GM19372 (cell line): ENCODE results near the gene PDRG1.

Experiments used
- ATAC-seq: cut with Tn5 transposase; IDR thresholded peaks from one replicate; pipeline ENCODE4 v1.9.1; 2021; ENCODE audit warnings: mild to moderate bottlenecking, low read depth, moderate library complexity; ENCODE audit not compliant: unreplicated experiment

Gene PDRG1

DNA sequence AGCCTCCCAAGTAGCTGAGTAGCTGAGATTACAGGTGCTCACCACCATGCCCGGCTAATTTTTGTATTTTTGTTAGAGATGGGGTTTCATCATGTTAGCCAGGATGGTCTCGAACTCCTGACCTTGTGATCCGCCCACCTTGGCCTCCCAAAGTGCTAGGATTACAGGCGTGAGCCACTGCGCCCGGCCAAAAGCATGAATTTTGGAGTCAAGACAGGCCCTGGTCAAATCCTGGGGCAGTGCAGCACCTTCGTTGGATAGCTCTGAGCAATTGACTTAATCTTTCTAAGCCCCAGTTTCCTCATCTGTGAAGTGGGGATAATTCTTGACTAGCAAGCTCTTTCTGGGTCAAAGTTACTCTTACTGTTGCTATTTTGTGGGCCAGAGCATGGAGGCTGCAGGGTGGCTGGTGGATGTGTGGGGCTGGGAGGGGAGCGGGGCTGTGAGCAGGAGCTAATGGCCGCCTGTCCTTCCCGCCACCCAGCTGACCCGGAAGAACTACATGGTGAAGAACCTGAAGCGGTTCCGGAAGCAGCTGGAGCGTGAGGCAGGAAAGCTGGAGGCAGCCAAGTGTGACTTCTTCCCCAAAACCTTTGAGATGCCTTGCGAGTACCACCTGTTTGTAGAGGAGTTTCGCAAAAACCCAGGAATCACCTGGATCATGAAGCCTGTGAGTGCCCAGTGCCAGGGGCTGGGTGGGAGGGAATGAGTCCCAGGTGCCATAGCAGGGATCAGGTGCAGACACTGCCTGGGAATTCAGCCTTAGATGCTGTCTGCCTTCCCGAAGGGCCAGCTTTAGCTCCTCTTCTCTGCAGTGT, 42.4 kb downstream of the PDRG1 start:
- no peak for ATAC-seq

DNA sequence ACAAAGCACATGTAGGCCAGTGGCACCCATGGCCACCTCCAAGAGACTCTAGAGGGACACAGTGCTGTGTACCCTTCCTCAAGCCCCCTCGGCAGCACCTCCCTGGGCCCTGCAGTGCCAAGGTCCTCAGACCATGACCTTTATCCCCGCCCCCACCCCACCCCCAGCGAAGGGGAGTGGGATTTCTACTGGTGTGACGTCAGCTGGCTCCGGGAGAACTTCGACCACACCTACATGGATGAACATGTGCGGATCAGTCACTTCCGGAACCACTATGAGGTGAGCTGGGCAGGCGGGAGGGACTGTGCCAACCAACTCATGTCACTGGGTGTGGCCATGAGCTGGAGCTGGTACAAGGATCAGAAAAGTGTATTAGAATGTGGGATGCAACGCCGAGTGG, 43.4 kb downstream of the PDRG1 start:
- ATAC-seq = no peak

DNA sequence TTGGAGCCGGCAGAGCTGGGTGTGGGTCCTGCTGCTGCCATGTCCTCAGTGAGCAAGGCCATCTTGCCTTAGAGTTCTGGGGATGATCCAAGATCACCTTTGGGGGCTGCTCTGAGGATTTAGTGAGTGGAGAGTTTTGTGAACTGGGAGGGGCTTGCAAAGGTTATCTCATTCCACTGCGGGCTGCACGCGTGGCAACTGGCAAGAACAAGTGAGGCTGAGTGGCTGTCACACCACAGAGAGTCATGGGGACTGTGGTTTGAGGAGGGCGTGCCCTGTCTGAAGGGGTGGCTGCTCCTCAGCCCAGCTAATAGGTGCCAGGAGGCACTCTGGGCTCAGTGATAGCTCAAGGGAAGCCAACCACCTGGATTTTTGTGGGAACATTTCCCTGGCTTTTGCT, 43.8 kb downstream of the PDRG1 start:
- no peak for ATAC-seq

DNA sequence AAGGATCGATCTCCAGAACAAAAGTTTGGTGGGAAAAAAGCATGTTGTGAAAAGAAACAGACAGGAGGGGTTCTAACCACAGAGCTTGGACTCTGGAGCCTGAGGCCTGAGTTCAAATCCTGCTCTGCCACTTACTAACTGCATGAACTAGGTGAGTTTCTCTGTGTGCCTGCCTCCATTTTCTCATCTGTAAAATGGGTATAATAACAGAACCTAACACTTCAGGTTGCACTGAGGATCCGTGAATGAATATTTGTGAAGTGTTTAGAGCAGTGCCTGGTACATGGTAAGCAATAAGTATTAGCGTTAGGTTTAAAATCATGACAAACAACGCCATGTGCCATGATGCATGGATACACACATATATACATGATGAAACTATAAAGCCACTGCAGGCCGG, 44.8 kb downstream of the PDRG1 start:
- no peak for ATAC-seq

DNA sequence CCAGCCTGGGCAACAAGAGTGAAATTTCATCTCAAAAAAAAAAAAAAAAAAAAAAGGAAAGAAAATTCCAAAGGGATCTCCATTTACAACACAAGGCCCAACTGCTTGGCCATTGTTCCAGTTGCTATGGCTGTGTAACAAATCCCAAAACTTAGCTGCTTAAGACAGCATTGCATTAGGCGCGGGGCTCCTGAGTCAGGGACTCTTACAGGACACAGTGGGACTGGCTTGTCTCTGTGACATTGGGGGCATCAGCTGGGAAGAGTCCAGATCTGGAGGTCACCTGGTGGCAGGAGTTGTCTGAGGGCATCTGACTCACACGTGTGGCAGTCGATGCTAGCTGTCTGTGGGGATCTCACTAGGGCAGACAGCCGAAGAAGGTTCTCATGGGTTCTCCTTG, 45.8 kb downstream of the PDRG1 start:
- no peak for ATAC-seq

DNA sequence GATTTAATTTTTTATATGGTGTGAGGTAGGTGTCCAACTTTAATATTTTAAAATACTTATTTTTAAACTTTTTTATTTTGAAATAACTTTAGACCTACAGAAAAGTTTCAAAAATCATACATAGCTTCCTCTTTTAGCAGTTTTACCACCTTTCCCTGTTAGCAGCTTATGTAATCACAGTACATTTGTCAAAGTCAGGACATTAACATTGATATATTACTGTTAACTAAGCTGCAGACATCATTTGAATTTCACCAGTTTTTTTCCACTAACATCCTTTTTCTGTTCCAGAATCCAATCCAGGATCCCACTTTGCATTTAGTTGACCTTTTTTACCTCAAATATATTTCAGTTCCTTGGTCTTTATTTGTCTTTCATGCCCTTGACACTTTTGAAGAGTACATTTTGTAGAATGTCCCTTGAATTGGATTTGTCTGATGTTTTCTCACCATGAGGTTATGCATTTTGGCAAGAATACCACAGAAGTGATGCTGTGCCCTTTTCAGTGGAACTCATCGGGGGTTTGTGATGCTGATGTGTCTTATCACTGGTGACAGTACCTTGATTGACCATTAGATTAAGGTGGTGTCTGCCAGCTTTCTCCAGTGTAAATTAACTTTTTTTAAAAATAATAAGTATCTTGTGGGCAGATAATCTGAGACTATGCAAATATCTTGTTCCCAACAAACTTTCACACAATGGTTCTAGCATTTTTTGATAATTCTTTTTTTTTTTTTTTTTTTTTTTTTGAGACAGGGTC, 48.0 kb downstream of the PDRG1 start:
- ATAC-seq = no peak

DNA sequence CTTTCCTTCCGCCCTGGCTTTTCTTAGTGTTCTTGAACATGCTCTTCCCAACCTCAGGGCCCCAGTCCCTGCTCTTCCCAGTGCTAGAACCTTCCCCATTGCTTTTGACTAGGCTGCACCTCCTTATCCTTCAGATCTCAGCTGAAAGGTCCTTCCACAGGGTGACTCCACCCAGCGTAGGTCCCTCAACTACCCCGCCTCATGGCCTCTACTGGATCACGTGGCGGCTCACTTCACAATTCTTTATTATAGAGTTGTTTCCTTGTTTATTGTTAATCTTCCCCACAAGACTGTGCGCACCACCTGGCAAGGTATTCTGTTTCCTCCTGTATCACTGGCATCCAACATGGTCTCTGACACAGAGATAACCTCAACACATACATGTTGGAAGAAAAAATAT, 50.2 kb downstream of the PDRG1 start:
- no peak for ATAC-seq

DNA sequence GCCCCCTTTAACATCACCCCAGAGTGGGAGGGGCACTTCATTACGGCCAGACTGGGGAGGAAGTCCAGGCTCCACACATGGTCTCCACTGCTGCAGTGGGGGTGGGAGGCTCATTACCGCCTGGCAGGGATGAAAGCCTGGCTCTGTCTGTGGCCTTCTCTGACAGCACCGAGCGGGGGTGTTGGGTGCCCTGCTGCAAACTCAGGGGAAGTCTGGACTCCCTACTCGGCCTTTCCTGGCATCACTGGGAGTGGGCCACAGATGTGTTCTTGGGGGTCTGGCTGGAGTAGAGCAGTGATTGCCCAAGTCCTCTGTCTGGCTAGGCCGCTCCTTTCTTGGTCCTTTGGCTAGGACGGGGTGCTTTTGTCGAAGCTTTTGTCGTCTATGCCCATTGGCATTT, 54.3 kb downstream of the PDRG1 start:
- ATAC-seq = no peak

DNA sequence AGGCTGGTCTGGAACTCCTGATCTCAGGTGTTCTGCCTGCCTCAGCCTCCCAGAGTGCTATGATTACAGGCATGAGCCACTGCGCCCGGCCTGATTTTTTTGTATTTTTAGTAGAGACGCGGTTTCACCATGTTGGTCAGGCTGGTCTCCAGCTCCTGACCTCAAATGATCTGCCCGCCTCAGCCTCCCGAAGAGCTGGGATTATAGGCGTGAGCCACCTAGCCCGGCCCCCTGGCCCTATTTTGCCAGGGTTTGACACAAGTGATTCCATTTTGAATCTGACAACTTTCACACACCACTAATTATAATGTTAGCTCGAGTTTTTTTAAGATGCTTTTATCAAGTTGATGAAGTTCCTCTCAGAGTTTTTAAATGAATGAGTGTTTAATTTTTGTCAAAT, 55.8 kb downstream of the PDRG1 start:
- ATAC-seq = no peak

DNA sequence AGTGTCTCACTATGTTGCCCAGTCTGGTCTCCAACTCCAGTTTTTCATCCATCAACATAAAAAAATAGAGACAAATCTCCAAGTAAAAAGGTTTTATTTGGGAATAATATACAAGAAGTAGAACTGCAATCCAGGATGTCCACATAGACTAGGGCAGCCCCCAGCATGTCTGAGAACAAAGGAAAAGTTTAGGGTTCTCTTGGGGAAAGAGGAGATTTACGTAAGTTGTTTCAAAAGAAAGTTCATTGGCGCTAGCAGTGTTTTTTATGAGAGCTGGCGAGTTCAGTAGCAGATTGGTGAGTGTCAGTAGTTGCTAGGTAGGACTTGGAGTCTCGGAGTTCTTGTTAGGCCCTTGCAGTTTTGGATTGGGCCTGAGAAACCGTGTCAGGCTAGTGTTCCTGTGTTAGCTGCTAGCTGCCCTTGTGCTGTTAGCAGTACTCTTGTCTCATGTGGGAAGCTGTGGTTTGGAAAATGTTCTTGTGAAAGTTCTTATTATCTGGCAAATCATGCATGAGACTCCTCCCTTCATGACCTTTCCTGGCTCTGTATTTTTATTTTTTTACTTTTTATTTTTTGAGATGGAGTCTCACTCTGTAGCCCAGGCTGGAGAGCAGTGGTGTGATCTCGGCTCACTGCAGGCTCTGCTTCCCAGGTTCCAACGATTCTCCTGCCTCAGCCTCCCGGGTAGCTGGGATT, 56.7 kb downstream of the PDRG1 start:
- ATAC-seq = peak; percentile 100
